MG63 (cell line): ENCODE results near the gene GAA. TPM values are rescaled to one million over a fixed set of nuclear protein-coding genes. Genes with fewer than 3 reads are reported as not detected.

Source experiments
- DNase-seq: peaks from one replicate; pipeline ENCODE4 v3.0.0-alpha.2; 2020
- H3K27me3 ChIP-seq: fragments of 250-450 bp; sonication (Bioruptor Pico); 2 replicates; pipeline ENCODE4 v1.5.1; 2020; ENCODE audit warnings: mild to moderate bottlenecking, moderate library complexity
- H3K36me3 ChIP-seq: fragments of 250-450 bp; sonication (Bioruptor Pico); 2 replicates; pipeline ENCODE4 v1.5.1; 2020; ENCODE audit warnings: mild to moderate bottlenecking, moderate library complexity
- H3K4me3 ChIP-seq: fragments of 250-450 bp; sonication (Bioruptor Pico); 2 replicates; pipeline ENCODE4 v1.5.1; 2020; ENCODE audit warnings: mild to moderate bottlenecking, moderate library complexity
- H3K9me3 ChIP-seq: fragments of 250-450 bp; sonication (Bioruptor Pico); 2 replicates; pipeline ENCODE4 v1.5.1; 2020; ENCODE audit warnings: mild to moderate bottlenecking, moderate library complexity
- total RNA-seq: library from RNA; depleted of rRNA; stranded (reverse); fragments of >200 nt; shearing (Covaris generic); gene quantifications from 2 replicates; pipeline ENCODE4 v1.2.3, GENCODE V29; 2014; ENCODE audit warnings: low replicate concordance

GAA gene
- total RNA-seq, 1 experiment from 2014 or later: 22.0 TPM

- no peak for DNase-seq
- no peaks in the 10 kb centered on the region for H3K36me3 ChIP-seq
- no peak overlapping the region for H3K4me3 ChIP-seq
- H3K9me3 ChIP-seq: no peaks in the 10 kb centered on the region
- H3K27me3 ChIP-seq: no peaks in the 10 kb centered on the region
Observed at GRCh38 chr17:80097127-80097621, 4.2 kb upstream of the GAA start.

- H3K4me3 ChIP-seq: no peak overlapping the region
- H3K9me3 ChIP-seq: no peaks in the 10 kb centered on the region
- H3K36me3 ChIP-seq: no peaks in the 10 kb centered on the region
- no peak for DNase-seq
- H3K27me3 ChIP-seq: no peaks in the 10 kb centered on the region
Observed at GRCh38 chr17:80097844-80098691, 3.3 kb upstream of the GAA start.

- Histone ChIP-seq H3K9me3 (no peaks in the 10 kb centered on the region), H3K27me3 (no peaks in the 10 kb centered on the region), H3K36me3 (no peaks in the 10 kb centered on the region), H3K4me3 (no peak overlapping the region)
- peak; percentile 48 for DNase-seq
Observed at GRCh38 chr17:80099291-80100034, 1.9 kb upstream of the GAA start.

GRCh38 chr17:80100035-80100323 lies 1.4 kb upstream of the GAA start:
- Histone ChIP-seq H3K27me3 (no peaks in the 10 kb centered on the region), H3K36me3 (no peaks in the 10 kb centered on the region), H3K4me3 (no peak overlapping the region), H3K9me3 (no peaks in the 10 kb centered on the region)
- no peak for DNase-seq

- H3K36me3 ChIP-seq: no peaks in the 10 kb centered on the region
- DNase-seq: no peak
- H3K4me3 ChIP-seq: peak overlapping the region; percentile 71
- H3K9me3 ChIP-seq: no peaks in the 10 kb centered on the region
- H3K27me3 ChIP-seq: no peaks in the 10 kb centered on the region
Observed at GRCh38 chr17:80101946-80102663, 724 bp downstream of the GAA start.

- Histone ChIP-seq H3K36me3 (no peaks in the 10 kb centered on the region), H3K4me3 (no peak overlapping the region), H3K9me3 (no peaks in the 10 kb centered on the region), H3K27me3 (no peaks in the 10 kb centered on the region)
- DNase-seq: no peak
Observed at GRCh38 chr17:80102664-80103448, 1.5 kb downstream of the GAA start.

GRCh38 chr17:80103449-80104085 lies 2.2 kb downstream of the GAA start:
- H3K36me3 ChIP-seq: no peaks in the 10 kb centered on the region
- no peak for DNase-seq
- H3K4me3 ChIP-seq: no peak overlapping the region
- no peaks in the 10 kb centered on the region for H3K27me3 ChIP-seq
- no peaks in the 10 kb centered on the region for H3K9me3 ChIP-seq

GRCh38 chr17:80104321-80104955 lies 3.1 kb downstream of the GAA start:
- peak; percentile 40 for DNase-seq
- Histone ChIP-seq H3K27me3 (no peaks in the 10 kb centered on the region), H3K9me3 (no peaks in the 10 kb centered on the region), H3K36me3 (no peaks in the 10 kb centered on the region), H3K4me3 (no peak overlapping the region)

- no peak for DNase-seq
- H3K9me3 ChIP-seq: no peaks in the 10 kb centered on the region
- H3K4me3 ChIP-seq: no peak overlapping the region
Observed at GRCh38 chr17:80104956-80105375, 3.6 kb downstream of the GAA start.

GRCh38 chr17:80105762-80106161 lies 4.4 kb downstream of the GAA start:
- Histone ChIP-seq H3K36me3 (no peaks in the 10 kb centered on the region), H3K4me3 (no peak overlapping the region), H3K27me3 (no peaks in the 10 kb centered on the region), H3K9me3 (no peaks in the 10 kb centered on the region)
- DNase-seq: no peak

More at GRCh38 chr17:80104956-80105375, 3.6 kb downstream of the GAA start:
- Histone ChIP-seq H3K27me3 (no peaks in the 10 kb centered on the region), H3K36me3 (no peaks in the 10 kb centered on the region)

- no peaks in the 10 kb centered on the region for H3K9me3 ChIP-seq
- H3K4me3 ChIP-seq: no peak overlapping the region
- no peaks in the 10 kb centered on the region for H3K27me3 ChIP-seq
- H3K36me3 ChIP-seq: no peaks in the 10 kb centered on the region
- DNase-seq: no peak
Observed at GRCh38 chr17:80106176-80106575, 4.8 kb downstream of the GAA start.

- H3K4me3 ChIP-seq: no peak overlapping the region
- H3K36me3 ChIP-seq: no peaks in the 10 kb centered on the region
- no peak for DNase-seq
- H3K27me3 ChIP-seq: no peaks in the 10 kb centered on the region
- H3K9me3 ChIP-seq: no peaks in the 10 kb centered on the region
Observed at GRCh38 chr17:80106751-80107150, 5.4 kb downstream of the GAA start.

- no peak overlapping the region for H3K4me3 ChIP-seq
- H3K9me3 ChIP-seq: no peaks in the 10 kb centered on the region
- no peaks in the 10 kb centered on the region for H3K27me3 ChIP-seq
- no peaks in the 10 kb centered on the region for H3K36me3 ChIP-seq
- DNase-seq: no peak
Observed at GRCh38 chr17:80107231-80108021, 6.0 kb downstream of the GAA start.

GRCh38 chr17:80108036-80108971 lies 6.9 kb downstream of the GAA start:
- no peak overlapping the region for H3K4me3 ChIP-seq
- no peaks in the 10 kb centered on the region for H3K9me3 ChIP-seq
- DNase-seq: no peak
- H3K36me3 ChIP-seq: no peaks in the 10 kb centered on the region
- H3K27me3 ChIP-seq: no peaks in the 10 kb centered on the region
